HUES64 (cell line): ENCODE data around the gene STPG1.

Experiments used
- H3K27ac ChIP-seq: 2 replicates; pipeline ENCODE4 v1.7.0; 2013; ENCODE audit warnings: low read depth, low read length, inconsistent platforms
- H3K27me3 ChIP-seq: 2 replicates; pipeline ENCODE4 v1.6.1; 2013; ENCODE audit warnings: mild to moderate bottlenecking, low read length; ENCODE audit not compliant: insufficient read depth
- H3K36me3 ChIP-seq: 2 replicates; pipeline ENCODE4 v1.6.1; 2013; ENCODE audit warnings: mild to moderate bottlenecking, low read length; ENCODE audit not compliant: insufficient read depth
- H3K4me1 ChIP-seq: 2 replicates; pipeline ENCODE4 v1.6.1; 2013; ENCODE audit warnings: mild to moderate bottlenecking, low read length, moderate library complexity; ENCODE audit not compliant: insufficient read depth
- H3K4me3 ChIP-seq: 2 replicates; pipeline ENCODE4 v1.5.1; 2013; ENCODE audit warnings: mild to moderate bottlenecking, low read length, moderate library complexity
- H3K9ac ChIP-seq: 2 replicates; pipeline ENCODE4 v1.6.1; 2013; ENCODE audit warnings: mild to moderate bottlenecking, low read depth, low read length
- H3K9me3 ChIP-seq: 2 replicates; pipeline ENCODE4 v1.6.1; 2013; ENCODE audit warnings: low read depth, low read length; ENCODE audit not compliant: insufficient read depth
- WGBS: fragments of 150-250, 120-280 bp; methylation state at CpG from one replicate; pipeline ENCODE4 v1.1.7; 2013; ENCODE audit warnings: missing lambda C conversion rate; 5-methylcytosine and 5-hydroxymethylcytosine counted together

STPG1 gene

GRCh38 chr1:24337455-24337854 lies 76.1 kb downstream of the STPG1 start:
- Histone ChIP-seq H3K9me3 (no peaks in the 10 kb centered on the region), H3K27ac (no peak overlapping the region), H3K4me3 (no peak overlapping the region), H3K27me3 (no peaks in the 10 kb centered on the region), H3K4me1 (peaks cover 29% of the 10 kb centered on the region), H3K36me3 (no peaks in the 10 kb centered on the region), H3K9ac (no peak overlapping the region)
- WGBS, result 76% methylated on average over 4 of the region's 4 CpGs

- no peaks in the 10 kb centered on the region for H3K36me3 ChIP-seq
- WGBS, result 95% methylated on average over 5 of the region's 5 CpGs
- peaks cover 24% of the 10 kb centered on the region for H3K4me1 ChIP-seq
- H3K9ac ChIP-seq, result no peak overlapping the region
- H3K27ac ChIP-seq, result no peak overlapping the region
- no peaks in the 10 kb centered on the region for H3K9me3 ChIP-seq
- no peaks in the 10 kb centered on the region for H3K27me3 ChIP-seq
- H3K4me3 ChIP-seq, result no peak overlapping the region
Measured at GRCh38 chr1:24336075-24336474, 77.5 kb downstream of the STPG1 start.

DNA sequence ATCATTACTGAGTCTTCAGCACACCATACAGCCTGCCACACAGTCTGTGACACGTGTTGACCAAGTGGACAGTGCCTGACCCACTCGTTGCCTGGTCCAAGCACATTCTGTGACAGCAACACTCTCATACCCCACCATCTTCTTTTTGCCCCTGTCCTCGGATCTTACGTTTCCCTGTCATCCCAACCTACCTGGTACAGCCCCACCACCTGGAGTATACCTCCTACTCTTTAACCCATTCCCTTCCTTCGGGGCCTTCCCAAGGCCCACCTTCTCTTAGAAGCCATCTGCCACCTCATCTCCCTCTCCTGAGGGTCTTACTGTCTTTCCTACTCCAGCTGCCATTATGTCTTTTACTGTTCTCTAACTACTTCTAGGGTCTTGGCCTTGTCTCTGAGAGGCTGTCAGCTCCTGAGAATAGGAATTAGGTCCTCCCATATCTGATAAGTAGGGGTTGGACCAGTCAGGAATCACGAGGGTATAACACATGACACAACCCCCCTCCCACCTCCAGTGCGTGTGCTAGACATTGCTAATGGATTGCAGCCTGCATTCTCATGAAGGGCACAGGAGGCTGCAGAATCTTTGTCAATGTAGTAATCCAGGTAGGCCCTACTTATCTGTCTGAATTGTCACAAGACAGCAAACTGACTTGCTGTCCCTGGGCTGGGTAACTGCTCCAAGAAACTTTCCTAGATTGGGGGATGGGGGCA lies 81.5 kb downstream of the STPG1 start:
- 85% methylated on average over 7 of the region's 7 CpGs for WGBS

DNA sequence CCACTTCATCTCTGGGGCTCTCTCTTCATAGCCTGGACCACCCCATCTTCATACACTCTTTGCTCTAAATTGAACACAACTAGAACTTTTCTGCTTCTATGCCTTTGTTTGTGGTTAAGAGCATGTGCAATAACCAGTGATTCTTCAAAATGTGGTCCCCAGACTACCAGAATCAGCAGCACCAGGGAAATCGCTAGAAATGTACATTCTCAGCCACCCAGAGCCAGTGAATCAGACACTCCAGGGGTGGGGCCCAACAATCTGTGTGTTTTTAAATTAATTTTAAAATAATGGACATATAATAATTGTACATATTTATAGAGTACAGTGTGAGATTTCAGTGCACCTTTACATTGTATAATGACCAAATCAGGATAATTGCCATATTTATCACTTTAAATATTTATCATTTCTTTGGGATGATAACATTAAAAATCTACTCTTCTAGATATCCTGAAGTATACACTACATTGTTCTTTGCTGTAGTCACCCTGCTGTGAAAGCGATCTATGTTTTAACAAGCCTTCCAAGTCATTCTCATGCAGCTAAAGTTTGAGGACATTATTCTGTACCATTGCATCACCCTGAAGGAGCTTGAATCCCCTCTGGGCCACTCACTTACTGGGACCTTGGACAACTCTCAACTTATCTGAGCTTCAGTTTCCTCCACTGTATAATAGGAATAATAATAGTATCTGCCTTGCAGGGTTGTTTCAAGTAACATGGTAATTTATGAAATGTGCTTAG lies 83.6 kb downstream of the STPG1 start:
- Histone ChIP-seq H3K27me3 (0 out of 2 replicates have a peak, but pooled peaks cover 6% of the 10 kb centered on the region), H3K27ac (no peak overlapping the region), H3K9me3 (no peaks in the 10 kb centered on the region), H3K4me1 (peaks cover 5% of the 10 kb centered on the region; the same call in 1 of the 2 replicates), H3K36me3 (no peaks in the 10 kb centered on the region), H3K9ac (no peak overlapping the region), H3K4me3 (no peak overlapping the region)
- 78% methylated on average over 2 of the region's 2 CpGs for WGBS

More for the DNA sequence above, 81.5 kb downstream of the STPG1 start:
- Histone ChIP-seq H3K4me3 (no peak overlapping the region), H3K4me1 (peaks cover 5% of the 10 kb centered on the region; the same call in 1 of the 2 replicates), H3K9me3 (no peaks in the 10 kb centered on the region), H3K36me3 (no peaks in the 10 kb centered on the region), H3K9ac (no peak overlapping the region), H3K27me3 (no peaks in the 10 kb centered on the region), H3K27ac (no peak overlapping the region)

- H3K9ac ChIP-seq, result no peak overlapping the region
- H3K27me3 ChIP-seq, result 0 out of 2 replicates have a peak, but pooled peaks cover 6% of the 10 kb centered on the region
- no peak overlapping the region for H3K27ac ChIP-seq
- H3K4me1 ChIP-seq, result peaks cover 1% of the 10 kb centered on the region; the same call in 1 of the 2 replicates
- 81% methylated on average over 9 of the region's 9 CpGs for WGBS
- no peaks in the 10 kb centered on the region for H3K36me3 ChIP-seq
- no peaks in the 10 kb centered on the region for H3K9me3 ChIP-seq
- H3K4me3 ChIP-seq, result no peak overlapping the region
Measured at GRCh38 chr1:24329331-24329730, 84.3 kb downstream of the STPG1 start.

DNA sequence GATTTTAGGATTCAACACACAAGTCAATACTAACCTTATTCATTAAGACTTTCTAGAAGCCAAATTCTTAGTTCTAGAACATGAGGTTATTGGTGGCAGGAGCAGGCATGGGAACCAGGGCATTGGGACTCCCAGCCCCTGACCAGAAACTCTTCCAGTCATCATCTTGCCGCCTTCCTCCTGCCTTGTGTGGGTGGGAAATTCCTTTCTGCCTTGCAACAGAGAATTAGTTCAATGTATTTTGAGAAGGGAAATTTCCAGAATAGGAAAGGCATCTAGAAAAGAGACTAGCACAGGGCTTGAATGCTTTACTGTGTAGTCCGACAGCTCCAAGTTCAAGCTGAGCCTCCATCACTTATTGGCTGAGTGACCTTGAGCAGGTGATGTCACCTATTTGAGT lies 85.7 kb downstream of the STPG1 start:
- H3K9me3 ChIP-seq, result no peaks in the 10 kb centered on the region
- peaks cover 5% of the 10 kb centered on the region for H3K4me1 ChIP-seq
- 96% methylated on average over 2 of the region's 2 CpGs for WGBS
- H3K9ac ChIP-seq, result no peak overlapping the region
- H3K36me3 ChIP-seq, result no peaks in the 10 kb centered on the region
- peaks cover 19% of the 10 kb centered on the region for H3K27me3 ChIP-seq
- no peak overlapping the region for H3K4me3 ChIP-seq
- H3K27ac ChIP-seq, result no peak overlapping the region

GRCh38 chr1:24327486-24327885 lies 86.1 kb downstream of the STPG1 start:
- no peak overlapping the region for H3K9ac ChIP-seq
- H3K36me3 ChIP-seq, result no peaks in the 10 kb centered on the region
- H3K27ac ChIP-seq, result no peak overlapping the region
- H3K27me3 ChIP-seq, result peaks cover 23% of the 10 kb centered on the region
- H3K4me1 ChIP-seq, result peaks cover 9% of the 10 kb centered on the region
- no peaks in the 10 kb centered on the region for H3K9me3 ChIP-seq
- no peak overlapping the region for H3K4me3 ChIP-seq

GRCh38 chr1:24325587-24326449 lies 87.8 kb downstream of the STPG1 start:
- no peaks in the 10 kb centered on the region for H3K9me3 ChIP-seq
- H3K4me1 ChIP-seq, result peaks cover 17% of the 10 kb centered on the region
- no peak overlapping the region for H3K27ac ChIP-seq
- H3K27me3 ChIP-seq, result peaks cover 40% of the 10 kb centered on the region
- no peak overlapping the region for H3K9ac ChIP-seq
- H3K36me3 ChIP-seq, result no peaks in the 10 kb centered on the region
- 94% methylated on average over 7 of the region's 7 CpGs for WGBS
- H3K4me3 ChIP-seq, result no peak overlapping the region

DNA sequence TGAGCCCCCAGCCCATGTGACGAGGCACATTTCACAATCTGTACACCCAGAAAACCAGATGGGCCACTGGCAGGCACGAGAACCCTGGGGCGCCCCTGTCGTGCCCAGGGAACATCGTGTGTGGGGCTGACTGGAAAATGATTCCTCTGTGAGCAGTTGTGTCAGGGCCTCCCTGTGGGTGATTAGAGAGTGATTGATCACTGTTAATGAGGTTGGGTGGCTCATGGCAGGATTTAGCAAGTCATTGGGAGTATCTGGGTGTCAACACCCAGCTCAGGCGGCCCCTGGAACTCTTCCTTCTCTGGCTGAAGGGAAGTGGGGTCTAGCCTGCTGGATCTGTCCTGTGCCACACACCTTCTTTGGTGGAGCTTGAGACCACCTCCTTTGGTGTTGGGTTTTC lies 88.7 kb downstream of the STPG1 start:
- no peak overlapping the region for H3K9ac ChIP-seq
- H3K27me3 ChIP-seq, result peaks cover 49% of the 10 kb centered on the region
- 94% methylated on average over 6 of the region's 6 CpGs for whole genome bisulfite sequencing
- no peak overlapping the region for H3K4me3 ChIP-seq
- no peaks in the 10 kb centered on the region for H3K36me3 ChIP-seq
- H3K9me3 ChIP-seq, result no peaks in the 10 kb centered on the region
- no peak overlapping the region for H3K27ac ChIP-seq
- H3K4me1 ChIP-seq, result peaks cover 20% of the 10 kb centered on the region

DNA sequence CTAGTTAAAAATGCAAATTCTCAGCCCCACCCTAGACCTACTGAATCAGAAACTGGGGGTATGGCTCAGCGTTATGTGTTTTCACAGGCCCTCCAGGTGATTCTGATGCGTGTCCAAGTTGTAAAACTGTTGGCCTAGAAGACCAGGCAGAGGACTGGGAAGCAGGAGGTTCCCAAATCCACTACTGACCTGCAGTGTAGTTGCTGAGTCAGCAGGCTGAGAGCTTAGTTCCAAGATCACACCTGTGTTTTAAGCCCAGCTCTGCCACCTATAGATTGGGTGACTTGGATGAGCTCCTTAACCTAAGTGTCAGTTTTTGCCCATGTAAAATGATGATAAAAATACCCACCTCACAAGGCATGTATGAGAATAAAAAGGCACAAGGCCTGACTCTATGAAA lies 90.3 kb downstream of the STPG1 start:
- Histone ChIP-seq H3K9me3 (no peaks in the 10 kb centered on the region), H3K36me3 (no peaks in the 10 kb centered on the region), H3K4me1 (peaks cover 27% of the 10 kb centered on the region), H3K4me3 (peak overlapping the region; percentile 66; the same call in 1 of the 2 replicates), H3K27ac (no peak overlapping the region), H3K9ac (no peak overlapping the region), H3K27me3 (peaks cover 56% of the 10 kb centered on the region)
- 79% methylated on average over 2 of the region's 2 CpGs for WGBS
